H1 (cell line): ENCODE results near the gene BRME1. TPM values are rescaled to one million over a fixed set of nuclear protein-coding genes. Genes with fewer than 3 reads are reported as not detected.

Source experiments
- CTCF ChIA-PET: fragments of 300-600 bp; sonication (Branson Sonifier 250); formaldehyde crosslinking; loops from one replicate; lab custom pipeline; 2021; ENCODE audit not compliant: partially characterized antibody; lab: Charles Lee
- POLR2A ChIA-PET: fragments of 300-600 bp; sonication (Branson Sonifier 250); formaldehyde crosslinking; loops from one replicate; lab custom pipeline; 2021; ENCODE audit warnings: inconsistent platforms; ENCODE audit not compliant: partially characterized antibody; lab: Charles Lee
- DNase-seq, 2 experiments: peaks; one replicate each; pipeline versions ENCODE4 v3.0.0 to v3.0.0-alpha.2; 2010 to 2022; ENCODE audit warnings: low spot score in 2 of 2, low read depth in 1 of 2, mixed read lengths in 1 of 2
- FAIRE-seq: peaks from 2 replicates; lab custom pipeline; 2011; peaks lifted over from hg19 to GRCh38; lab: Jason Lieb, UNC
- H2AFZ ChIP-seq: 2 replicates; pipeline ENCODE4 v1.8.1; 2012; ENCODE audit warnings: low read length, inconsistent platforms
- H2AK5ac ChIP-seq: 2 replicates; pipeline ENCODE4 v1.6.1; 2013; ENCODE audit warnings: low read depth, low read length
- H2BK120ac ChIP-seq: replicated peaks from 2 replicates; pipeline ENCODE3; 2013; ENCODE audit warnings: low read depth, low read length, inconsistent platforms
- H2BK12ac ChIP-seq: 2 replicates; pipeline ENCODE4 v1.6.1; 2013; ENCODE audit warnings: low read depth, low read length
- H2BK15ac ChIP-seq: 2 replicates; pipeline ENCODE4 v1.6.1; 2013; ENCODE audit warnings: low read length
- H2BK20ac ChIP-seq: 2 replicates; pipeline ENCODE4 v1.6.1; 2013; ENCODE audit warnings: low read length
- H2BK5ac ChIP-seq: 2 replicates; pipeline ENCODE4 v1.6.1; 2013; ENCODE audit warnings: low read depth, low read length
- H3K14ac ChIP-seq: 2 replicates; pipeline ENCODE4 v1.6.1; 2013; ENCODE audit warnings: inconsistent platforms; ENCODE audit not compliant: insufficient read length
- H3K18ac ChIP-seq: 2 replicates; pipeline ENCODE4 v1.6.1; 2013; ENCODE audit warnings: low read length; ENCODE audit errors: extremely low read depth
- H3K23ac ChIP-seq: 2 replicates; pipeline ENCODE4 v1.6.1; 2013; ENCODE audit warnings: inconsistent platforms; ENCODE audit not compliant: insufficient read length
- H3K23me2 ChIP-seq: 2 replicates; pipeline ENCODE4 v1.6.1; 2013; ENCODE audit warnings: low read depth, low read length
- H3K27ac ChIP-seq: 2 replicates; pipeline ENCODE4 v1.6.1; 2011; ENCODE audit warnings: low read depth, low read length, inconsistent platforms
- H3K27me3 ChIP-seq, 4 experiments: replicated peaks in 1 of 4; 1 replicate in 1 of 4; 2 replicates in 3 of 4; pipeline versions ENCODE4 v1.6.1 to v1.8.1; 2011 to 2013; ENCODE audit warnings: low read length in 3 of 4, mild to moderate bottlenecking in 3 of 4, inconsistent platforms in 2 of 4, mixed read lengths in 2 of 4, moderate library complexity in 1 of 4; ENCODE audit not compliant: control insufficient read depth in 3 of 4, insufficient read depth in 3 of 4; ENCODE audit errors: extremely low read depth in 1 of 4
- H3K36me3 ChIP-seq, 4 experiments: 2 replicates each; pipeline versions ENCODE4 v1.6.1 to v1.8.1; 2011 to 2013; ENCODE audit warnings: mild to moderate bottlenecking in 4 of 4, low read length in 3 of 4, moderate library complexity in 2 of 4, control low read depth in 1 of 4, inconsistent platforms in 1 of 4; ENCODE audit not compliant: insufficient read depth in 4 of 4, control insufficient read depth in 2 of 4
- H3K4ac ChIP-seq: replicated peaks from 2 replicates; pipeline ENCODE3; 2013; ENCODE audit warnings: low read length, low read depth, mixed read lengths, inconsistent platforms; ENCODE audit not compliant: insufficient read length
- H3K4me1 ChIP-seq, 4 experiments: replicated peaks in 1 of 4; 1 replicate in 1 of 4; 2 replicates in 3 of 4; pipeline versions ENCODE4 v1.6.1 to v1.8.1; 2011 to 2013; ENCODE audit warnings: low read length in 3 of 4, inconsistent platforms in 2 of 4, mixed read lengths in 1 of 4; ENCODE audit not compliant: insufficient read depth in 4 of 4, control insufficient read depth in 3 of 4
- H3K4me2 ChIP-seq, 2 experiments: 2 replicates each; pipeline versions ENCODE4 v1.6.1 to v1.8.1; 2011 to 2013; ENCODE audit warnings: low read depth in 2 of 2, low read length in 2 of 2, control low read depth in 1 of 2, inconsistent platforms in 1 of 2, mild to moderate bottlenecking in 1 of 2; ENCODE audit not compliant: insufficient read depth in 1 of 2
- H3K4me3 ChIP-seq, 4 experiments: fragments of 200-600, 300-600 bp in 1 of 4; sonication (generic), shearing (Covaris generic), sonication (Bioruptor Twin) in 1 of 4; 2 replicates each; pipeline versions ENCODE4 v1.5.1 to v1.8.1; 2011 to 2016; ENCODE audit warnings: low read length in 4 of 4, low read depth in 3 of 4, control low read depth in 2 of 4, inconsistent platforms in 2 of 4, mild to moderate bottlenecking in 2 of 4, mixed read lengths in 1 of 4, moderate library complexity in 1 of 4; ENCODE audit not compliant: insufficient read depth in 2 of 4; ENCODE audit errors: extremely low read depth in 1 of 4
- H3K56ac ChIP-seq: replicated peaks from 2 replicates; pipeline ENCODE3; 2013; ENCODE audit warnings: low read depth, mild to moderate bottlenecking, mixed read lengths, low read length, inconsistent platforms; ENCODE audit not compliant: insufficient read length
- H3K79me1 ChIP-seq: 2 replicates; pipeline ENCODE4 v1.6.1; 2013; ENCODE audit warnings: low read depth, low read length, control low read depth
- H3K79me2 ChIP-seq, 2 experiments: 2 replicates each; pipeline versions ENCODE4 v1.6.1 to v1.8.1; 2012 to 2013; ENCODE audit warnings: low read length in 2 of 2, mild to moderate bottlenecking in 2 of 2, inconsistent platforms in 1 of 2; ENCODE audit not compliant: insufficient read depth in 2 of 2, control insufficient read depth in 1 of 2
- H3K9ac ChIP-seq, 4 experiments: replicated peaks in 1 of 4; 1 replicate in 1 of 4; 2 replicates in 3 of 4; pipeline versions ENCODE4 v1.6.1 to v1.8.1; 2011 to 2013; ENCODE audit warnings: low read depth in 3 of 4, low read length in 3 of 4, control low read depth in 2 of 4, mild to moderate bottlenecking in 2 of 4, moderate library complexity in 2 of 4, inconsistent platforms in 1 of 4; ENCODE audit errors: extremely low read depth in 1 of 4
- H3K9me3 ChIP-seq, 2 experiments: 2 replicates each; pipeline versions ENCODE4 v1.6.1 to v1.8.1; 2012 to 2013; ENCODE audit warnings: mild to moderate bottlenecking in 2 of 2, moderate library complexity in 2 of 2, control low read depth in 1 of 2, inconsistent platforms in 1 of 2, low read depth in 1 of 2, low read length in 1 of 2, mixed read lengths in 1 of 2; ENCODE audit not compliant: insufficient read depth in 2 of 2
- H4K20me1 ChIP-seq, 2 experiments: replicated peaks in 1 of 2; 2 replicates each; pipeline versions ENCODE3 to v1.8.1; 2011 to 2013; ENCODE audit warnings: inconsistent platforms in 2 of 2, low read length in 2 of 2, mild to moderate bottlenecking in 1 of 2; ENCODE audit not compliant: insufficient read depth in 2 of 2, control insufficient read depth in 1 of 2
- H4K5ac ChIP-seq: 2 replicates; pipeline ENCODE4 v1.6.1; 2013; ENCODE audit warnings: low read length, low read depth, mixed read lengths, inconsistent platforms; ENCODE audit not compliant: insufficient read length
- H4K8ac ChIP-seq: 2 replicates; pipeline ENCODE4 v1.8.0; 2013; ENCODE audit warnings: mild to moderate bottlenecking, moderate library complexity, low read length, inconsistent platforms; ENCODE audit not compliant: insufficient read depth; ENCODE audit errors: extremely low read depth
- H4K91ac ChIP-seq: replicated peaks from 2 replicates; pipeline ENCODE3; 2013; ENCODE audit warnings: low read length, mixed read lengths, inconsistent platforms; ENCODE audit not compliant: insufficient read length
- CHD1 ChIP-seq: IDR thresholded peaks from 2 replicates; pipeline ENCODE4 v1.6.1; 2012; ENCODE audit warnings: low read depth, low read length, improper control_type of control experiment
- HDAC6 ChIP-seq: IDR thresholded peaks from one replicate; pipeline ENCODE4 v1.7.1; 2012; ENCODE audit warnings: low read depth, mild to moderate bottlenecking, inconsistent platforms, low read length, moderate library complexity
- KDM1A ChIP-seq: fragments of 200-600, 300-600 bp; sonication (generic); IDR thresholded peaks from 2 replicates; pipeline ENCODE4 v1.7.1; 2016; ENCODE audit warnings: mild to moderate bottlenecking, low read length, borderline replicate concordance
- KDM5A ChIP-seq: fragments of 200-600 bp; IDR thresholded peaks from 2 replicates; pipeline ENCODE4 v1.7.1; 2012; ENCODE audit warnings: mild to moderate bottlenecking, low read length, inconsistent platforms, mixed read lengths
- NANOG ChIP-seq: IDR thresholded peaks from 2 replicates; pipeline ENCODE4 v1.6.1; 2011; ENCODE audit warnings: low read length, low read depth, mild to moderate bottlenecking, inconsistent platforms; ENCODE audit not compliant: insufficient read depth, poor library complexity, severe bottlenecking
- POLR2A ChIP-seq, 2 experiments: IDR thresholded peaks; 1 replicate in 1 of 2; 2 replicates in 1 of 2; pipeline ENCODE4 v1.6.1; 2011; ENCODE audit warnings: low read depth in 2 of 2, low read length in 2 of 2, mild to moderate bottlenecking in 2 of 2; ENCODE audit errors: control extremely low read depth in 1 of 2
- RAD21 ChIP-seq, 2 experiments: IDR thresholded peaks in 1 of 2; conservative IDR thresholded peaks in 1 of 2; 2 replicates each; pipeline ENCODE4 v1.6.1; 2011; ENCODE audit warnings: low read depth in 2 of 2, low read length in 2 of 2, improper control_type of control experiment in 1 of 2, inconsistent platforms in 1 of 2, mild to moderate bottlenecking in 1 of 2, moderate library complexity in 1 of 2
- SP2 ChIP-seq: IDR thresholded peaks from 2 replicates; pipeline ENCODE4 v1.6.1; 2012; ENCODE audit warnings: mild to moderate bottlenecking, low read length, inconsistent platforms
- WGBS, 2 experiments: shearing (Covaris generic) in 1 of 2; methylation state at CpG; one replicate each; pipeline versions ENCODE4 v1.1.6 to v1.1.7; 2013 to 2015; ENCODE audit warnings: low lambda C conversion rate in 2 of 2, mixed read lengths in 2 of 2, inconsistent platforms in 1 of 2, low coverage in 1 of 2, missing lambda C conversion rate in 1 of 2; ENCODE audit not compliant: insufficient replicate concordance in 2 of 2, insufficient coverage in 1 of 2, insufficient read length in 1 of 2; ENCODE audit errors: extremely low coverage in 1 of 2, missing lambda C conversion rate in 1 of 2; 5-methylcytosine and 5-hydroxymethylcytosine counted together
- polyA plus RNA-seq, 7 experiments: library from polyadenylated mRNA; depleted of rRNA in 3 of 7; stranded (reverse) in 5 of 7; unstranded in 2 of 7; fragments of >200 nt in 5 of 7; fragments of 200-250 nt in 2 of 7; gene quantifications; 1 replicate in 5 of 7; 2 replicates in 1 of 7; 4 replicates in 1 of 7; pipeline versions ENCODE4 v1.2.1 to v1.2.3, GENCODE V29; 2011 to 2013; ENCODE audit warnings: missing spikeins in 2 of 7, mixed read lengths in 2 of 7
- total RNA-seq: library from RNA; stranded (reverse); fragmentation: NEBNext Ultra II Directional; extraction: Animal tissue kit (Norgen Biotek cat#: 25700); gene quantifications from 2 replicates; pipeline ENCODE4 v1.2.1, GENCODE V29; 2021
- TF ChIP-seq, protein P1 (sequence below): IDR thresholded peaks from 2 replicates; pipeline ENCODE4 v1.6.1; 2011; ENCODE audit warnings: low read length, improper control_type of control experiment

BRME1 gene
- total and polyA plus RNA-seq, 2 of the 8 experiments (the other 6 are each of a cell fraction or from before 2014, with no cell fraction given): 4.6 to 4.7 TPM

DNA sequence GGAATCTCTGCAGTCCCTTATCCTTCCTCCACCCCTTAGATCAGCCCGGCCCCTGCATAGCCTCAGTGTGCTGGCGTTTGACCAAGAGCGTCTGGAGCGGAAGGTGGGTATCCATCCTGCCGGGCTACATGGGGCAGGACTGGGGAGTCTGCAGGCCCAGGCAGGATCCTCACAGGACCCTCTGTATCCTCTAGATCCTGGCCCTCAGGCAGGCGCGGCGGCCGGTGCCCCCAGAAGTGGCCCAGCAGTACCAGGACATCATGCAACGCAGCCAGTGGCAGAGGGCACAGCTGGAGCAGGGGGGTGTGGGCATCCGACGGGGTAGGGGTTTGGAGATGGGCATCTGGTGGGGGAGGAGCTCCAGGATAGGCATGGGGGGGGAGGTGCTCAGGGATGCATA, 23.4 kb upstream of the BRME1 start:
- Histone ChIP-seq H3K4me2 (no peak overlapping the region), H4K20me1 (peaks cover 0 to under 1% of the 10 kb centered on the region in 2 experiments), H3K23me2 (no peaks in the 10 kb centered on the region), H3K9me3 (no peaks in the 10 kb centered on the region), H2BK5ac (no peak overlapping the region), H2BK20ac (no peak overlapping the region), H2BK120ac (no peak overlapping the region), H3K36me3 (peaks cover 2 to 23% (median 14%) of the 10 kb centered on the region in 4 experiments; a peak in 7 of 8 replicates), H3K27ac (no peak overlapping the region), H3K4me3 (no peak overlapping the region), H2BK15ac (no peak overlapping the region), H3K4ac (no peak overlapping the region), H3K9ac (no peak overlapping the region), H3K23ac (no peak overlapping the region), H2AFZ (no peak overlapping the region), H4K91ac (no peak overlapping the region), H3K18ac (no peak overlapping the region), H3K79me1 (no peaks in the 10 kb centered on the region), H3K14ac (no peak overlapping the region), H2AK5ac (no peak overlapping the region), H3K4me1 (peaks cover 0 to 11% (median under 1%) of the 10 kb centered on the region in 4 experiments; a peak in 4 of 7 replicates), H3K79me2 (no peaks in the 10 kb centered on the region), H3K56ac (no peak overlapping the region), H4K8ac (no peak overlapping the region), H4K5ac (no peak overlapping the region), H2BK12ac (no peak overlapping the region), H3K27me3 (no peaks in the 10 kb centered on the region)
- DNase-seq: no peak
- ChIA-PET CTCF (interaction anchor here (0.6 kb wide), 2 partner anchors 48 to 131 kb away, joined by 3 to 4 read pairs; no protein-coding TSS in a partner anchor), POLR2A (interaction anchor here (1.0 to 5.4 kb wide), 4 partner anchors 10 to 33 kb away, joined by 3 to 39 read pairs (median 4); partner anchors contain the start of gene DCAF15)
- FAIRE-seq: no peak
- 96% methylated on average over 12 of the region's 12 CpGs; no CpG with 5 or more reads in 1 of the 2 experiments for WGBS, 2 experiments
- TF ChIP-seq SP2 (no peak), KDM1A (no peak), CHD1 (no peak), KDM5A (no peak), POLR2A (IDR thresholded peaks at IDR 0.05; ENCODE audit: control extremely low read depth in 1 of 2, low read depth in 2 of 2, low read length in 2 of 2) (no peak), HDAC6 (no peak), RAD21 (IDR thresholded peaks at IDR 0.05 in 1 of 2, conservative IDR thresholded peaks at IDR 0.05 in 1 of 2; ENCODE audit: low read depth in 2 of 2, low read length in 2 of 2) (no peak), NANOG (no peak)
- TF ChIP-seq, protein P1, sequence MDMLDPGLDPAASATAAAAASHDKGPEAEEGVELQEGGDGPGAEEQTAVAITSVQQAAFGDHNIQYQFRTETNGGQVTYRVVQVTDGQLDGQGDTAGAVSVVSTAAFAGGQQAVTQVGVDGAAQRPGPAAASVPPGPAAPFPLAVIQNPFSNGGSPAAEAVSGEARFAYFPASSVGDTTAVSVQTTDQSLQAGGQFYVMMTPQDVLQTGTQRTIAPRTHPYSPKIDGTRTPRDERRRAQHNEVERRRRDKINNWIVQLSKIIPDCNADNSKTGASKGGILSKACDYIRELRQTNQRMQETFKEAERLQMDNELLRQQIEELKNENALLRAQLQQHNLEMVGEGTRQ: no peak
